Measurements from ENCODE around the gene GDPD2.

GDPD2 gene

DNA sequence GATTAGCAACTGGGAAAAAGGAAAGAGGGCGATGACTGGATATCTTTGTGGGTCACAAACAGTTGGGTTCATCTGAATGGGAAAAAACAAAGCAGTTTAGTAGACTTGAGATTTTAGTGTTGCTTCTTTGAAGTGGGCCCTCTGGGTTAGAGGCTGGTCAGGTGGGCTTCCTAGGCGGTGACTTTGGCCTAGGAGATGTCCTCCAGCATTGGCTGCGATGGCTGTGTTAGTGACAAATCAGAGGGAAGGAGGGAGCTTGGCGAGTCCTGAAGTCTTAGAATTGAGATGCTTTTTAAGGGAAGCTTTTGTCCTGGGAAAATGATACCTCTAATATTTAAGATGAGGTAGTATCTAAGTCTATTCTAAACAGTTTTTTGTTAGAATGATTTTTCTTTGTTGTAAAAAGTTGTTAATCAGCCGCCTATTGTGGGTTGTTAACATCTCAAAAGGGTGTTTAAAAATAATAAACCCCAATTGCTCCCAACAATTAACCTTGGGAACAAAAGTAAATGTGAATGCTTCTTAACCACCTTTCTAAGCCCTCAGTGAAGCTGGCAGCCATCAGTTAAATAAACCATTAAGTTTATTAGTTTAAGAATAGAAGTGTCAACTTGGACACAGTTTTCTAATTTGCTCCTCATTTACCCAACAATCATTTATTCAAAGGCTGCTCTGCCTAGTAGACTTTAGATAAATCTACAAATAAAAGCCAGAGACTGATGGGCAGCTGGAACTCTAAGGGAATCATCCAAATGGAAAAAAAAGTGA, 53.2 kb downstream of the GDPD2 start:
- TF ChIP-seq, protein P1, sequence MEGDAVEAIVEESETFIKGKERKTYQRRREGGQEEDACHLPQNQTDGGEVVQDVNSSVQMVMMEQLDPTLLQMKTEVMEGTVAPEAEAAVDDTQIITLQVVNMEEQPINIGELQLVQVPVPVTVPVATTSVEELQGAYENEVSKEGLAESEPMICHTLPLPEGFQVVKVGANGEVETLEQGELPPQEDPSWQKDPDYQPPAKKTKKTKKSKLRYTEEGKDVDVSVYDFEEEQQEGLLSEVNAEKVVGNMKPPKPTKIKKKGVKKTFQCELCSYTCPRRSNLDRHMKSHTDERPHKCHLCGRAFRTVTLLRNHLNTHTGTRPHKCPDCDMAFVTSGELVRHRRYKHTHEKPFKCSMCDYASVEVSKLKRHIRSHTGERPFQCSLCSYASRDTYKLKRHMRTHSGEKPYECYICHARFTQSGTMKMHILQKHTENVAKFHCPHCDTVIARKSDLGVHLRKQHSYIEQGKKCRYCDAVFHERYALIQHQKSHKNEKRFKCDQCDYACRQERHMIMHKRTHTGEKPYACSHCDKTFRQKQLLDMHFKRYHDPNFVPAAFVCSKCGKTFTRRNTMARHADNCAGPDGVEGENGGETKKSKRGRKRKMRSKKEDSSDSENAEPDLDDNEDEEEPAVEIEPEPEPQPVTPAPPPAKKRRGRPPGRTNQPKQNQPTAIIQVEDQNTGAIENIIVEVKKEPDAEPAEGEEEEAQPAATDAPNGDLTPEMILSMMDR (IDR thresholded peaks at IDR 0.05; ENCODE audit: insufficient read depth, low read depth, low read length, missing control alignments): no peak
- H3K4me3 ChIP-seq (ENCODE audit: low read length): no peak overlapping the region
- DNase-seq (ENCODE audit: low read depth): no peak

DNA sequence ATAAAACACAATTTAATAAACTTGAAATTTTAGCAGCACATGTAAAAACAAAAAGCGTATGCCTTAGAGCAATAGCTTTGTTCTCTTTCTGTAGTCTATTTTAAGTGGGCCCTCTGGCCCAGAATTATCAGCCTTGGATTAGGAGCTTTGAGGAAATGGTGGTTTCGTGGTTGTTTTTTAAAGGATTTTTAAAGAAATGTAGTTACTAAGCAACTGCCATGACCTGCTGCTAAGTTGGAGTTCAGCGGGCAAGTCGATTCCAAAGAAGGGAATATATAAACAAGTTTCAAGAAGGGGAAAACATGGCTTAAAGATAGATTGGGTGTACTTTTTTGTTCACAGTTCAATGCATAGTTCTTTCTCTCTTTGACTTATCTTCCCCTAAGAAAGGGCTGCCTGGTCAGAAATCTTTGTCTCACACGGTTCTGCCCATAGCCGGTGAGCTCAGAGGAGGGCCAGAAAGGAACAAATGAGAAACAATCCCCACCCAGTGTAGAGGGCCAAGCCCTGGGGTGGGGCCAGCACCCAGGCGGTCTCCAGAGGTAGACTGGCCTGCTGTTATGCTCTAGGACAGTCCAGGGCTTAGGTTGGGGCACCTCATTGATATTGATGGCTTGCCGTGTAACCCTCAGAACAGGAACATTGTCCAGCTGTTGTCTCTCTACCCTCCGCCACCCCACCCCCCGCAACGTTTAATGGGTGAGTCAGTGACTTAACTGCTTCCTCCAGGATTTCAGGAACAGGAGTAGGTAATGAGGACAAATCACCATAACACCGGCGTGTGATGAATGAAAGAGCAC, 54.0 kb downstream of the GDPD2 start:
- DNase-seq (ENCODE audit: low read depth): peak; percentile 67
- TF ChIP-seq, protein P1 (IDR thresholded peaks at IDR 0.05; ENCODE audit: insufficient read depth, low read depth, low read length, missing control alignments): no peak
- peak overlapping the region; percentile 2 for H3K4me3 ChIP-seq (ENCODE audit: low read length)

DNA sequence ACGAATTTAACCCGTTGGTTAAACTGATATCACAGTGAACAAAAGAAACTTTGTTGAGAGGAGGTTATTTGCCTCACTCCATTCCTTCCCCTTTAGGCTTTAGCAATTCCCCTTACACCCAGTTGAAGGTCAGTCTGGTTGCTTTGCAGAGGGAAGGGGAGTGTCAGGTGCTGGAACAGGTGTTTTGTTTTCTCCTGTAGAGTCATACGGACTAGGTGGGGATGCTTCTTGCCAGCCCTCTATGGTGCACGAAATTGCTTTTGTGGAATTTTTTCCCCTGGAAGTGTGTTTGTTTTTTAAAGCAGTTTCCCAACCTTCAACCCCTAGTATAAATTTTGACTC, 54.6 kb downstream of the GDPD2 start:
- DNase-seq (ENCODE audit: low read depth): no peak
- TF ChIP-seq, protein P1 (IDR thresholded peaks at IDR 0.05; ENCODE audit: insufficient read depth, low read depth, low read length, missing control alignments): no peak
- H3K4me3 ChIP-seq (ENCODE audit: low read length): peak overlapping the region; percentile 2

DNA sequence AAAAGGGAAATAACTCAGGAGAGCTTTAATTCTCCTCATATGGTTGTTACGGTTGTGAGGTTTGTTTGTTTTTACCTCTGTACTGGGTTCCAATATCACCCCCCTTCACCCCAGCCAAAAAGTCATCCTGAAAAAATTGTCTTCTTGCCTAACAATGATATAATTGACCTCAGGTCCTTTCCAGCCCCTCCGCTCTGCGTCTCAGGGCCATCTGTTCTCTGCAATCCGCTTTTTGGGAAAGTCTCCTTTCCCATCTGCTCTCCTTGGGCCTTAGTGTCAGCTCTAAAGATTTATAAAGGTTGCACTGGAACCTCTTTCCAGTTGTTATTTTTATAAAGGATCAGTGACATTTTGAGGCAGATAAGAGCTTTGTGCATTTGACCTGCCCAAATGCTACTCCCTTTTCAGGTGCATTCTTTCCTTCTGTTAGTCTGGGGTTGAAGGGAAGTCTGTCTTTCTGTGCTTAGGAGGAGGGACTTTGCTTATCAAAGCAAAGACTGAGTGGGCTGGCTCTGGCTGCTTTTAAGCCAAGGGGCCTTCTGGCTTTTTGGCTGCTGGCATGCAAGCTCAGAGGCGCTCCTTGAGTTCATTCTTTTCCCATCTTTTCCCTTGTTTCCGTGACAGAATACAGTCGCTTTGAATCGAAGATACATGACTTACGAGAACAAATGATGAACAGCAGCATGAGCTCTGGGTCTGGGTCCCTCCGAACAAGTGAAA, 55.6 kb downstream of the GDPD2 start:
- H3K4me3 ChIP-seq (ENCODE audit: low read length): no peak overlapping the region
- TF ChIP-seq, protein P1 (IDR thresholded peaks at IDR 0.05; ENCODE audit: insufficient read depth, low read depth, low read length, missing control alignments): no peak
- DNase-seq (ENCODE audit: low read depth): no peak

DNA sequence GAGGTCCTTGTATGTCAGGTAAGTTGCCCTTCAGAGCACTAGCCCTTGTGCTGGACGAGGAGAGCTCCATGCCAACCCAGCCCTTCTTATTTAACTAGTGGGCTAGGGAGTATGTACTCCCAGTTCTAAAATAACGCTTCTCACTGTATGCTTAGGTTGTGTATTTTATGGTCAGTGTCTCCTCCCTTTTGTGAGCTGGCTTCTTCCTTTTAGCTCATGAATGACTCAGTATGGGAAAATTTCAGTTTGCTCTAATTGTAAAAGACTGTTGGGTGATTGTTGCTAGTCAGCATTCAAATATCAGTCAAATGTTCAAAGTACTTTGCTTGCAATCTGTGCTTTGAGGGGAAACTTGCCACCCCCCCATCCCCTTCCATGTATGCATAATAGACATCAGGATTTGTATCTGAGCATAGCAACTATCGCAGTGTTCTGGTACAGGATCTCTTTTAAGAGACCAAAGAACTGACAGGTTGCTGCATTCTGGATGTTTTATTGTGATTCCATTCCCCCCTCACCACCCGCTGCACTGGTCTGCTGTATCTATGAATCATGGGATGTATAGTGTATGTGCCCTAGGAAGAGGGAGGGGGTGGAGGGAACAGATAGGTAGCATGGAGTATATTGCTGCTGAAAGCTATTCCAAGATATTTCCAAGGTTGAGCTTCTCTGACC, 56.3 kb downstream of the GDPD2 start:
- no peak overlapping the region for H3K4me3 ChIP-seq (ENCODE audit: low read length)
- TF ChIP-seq, protein P1 (IDR thresholded peaks at IDR 0.05; ENCODE audit: insufficient read depth, low read depth, low read length, missing control alignments): no peak
- DNase-seq (ENCODE audit: low read depth): peak; percentile 69

DNA sequence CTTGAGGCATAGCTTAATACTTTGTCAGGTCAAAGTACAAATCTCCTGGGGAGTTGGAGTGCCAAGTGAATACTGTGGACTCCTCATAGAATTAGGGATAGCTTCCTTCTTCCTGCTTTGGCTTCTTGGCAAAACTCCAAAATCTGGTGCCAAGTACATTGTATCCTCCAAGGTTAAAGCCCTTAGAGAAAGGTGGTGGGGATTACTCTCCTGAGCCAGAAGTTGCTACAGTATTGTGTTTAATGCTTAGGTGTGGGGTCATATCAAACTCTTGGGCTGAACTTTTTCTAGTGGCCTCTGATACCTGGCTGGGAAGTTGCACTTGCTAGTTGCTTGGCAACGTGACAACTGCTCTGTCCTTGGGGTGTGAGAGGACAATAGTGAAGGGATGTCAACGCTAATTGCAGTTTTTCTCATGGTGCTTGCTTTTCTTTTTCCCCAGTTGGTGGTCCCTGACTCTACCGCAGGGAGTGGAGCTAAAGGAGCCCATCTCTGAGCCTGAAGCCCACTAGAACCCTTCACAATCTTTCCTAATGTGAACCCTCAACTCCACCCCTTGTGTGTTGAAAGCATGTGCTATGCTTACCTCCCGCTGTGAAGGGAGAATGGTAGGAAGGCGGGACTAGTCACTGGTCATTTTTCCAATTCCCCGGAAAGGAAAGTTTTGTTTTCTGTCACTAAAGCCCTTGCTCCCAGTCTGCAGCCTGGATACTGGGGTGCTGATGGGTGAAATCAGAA, 57.0 kb downstream of the GDPD2 start:
- peak; percentile 22 for DNase-seq (ENCODE audit: low read depth)
- TF ChIP-seq, protein P1 (IDR thresholded peaks at IDR 0.05; ENCODE audit: insufficient read depth, low read depth, low read length, missing control alignments): no peak
- H3K4me3 ChIP-seq (ENCODE audit: low read length): no peak overlapping the region

All from epithelial cell of esophagus (primary cell).